ENCODE measurements around the gene DPEP2NB. TPM values are rescaled to one million over a fixed set of nuclear protein-coding genes. Genes with fewer than 3 reads are reported as not detected.

Gene DPEP2NB
- total and polyA plus RNA-seq, 3 donors from 2014 or later, result 2.4 to 4.1 (median 3.2) TPM

GRCh38 chr16:68055395-68055794, 39.7 kb upstream of the DPEP2NB start:
- H3K36me3 ChIP-seq (ENCODE audit: low read depth, missing control alignments), result no peaks in the 10 kb centered on the region

GRCh38 chr16:68049449-68049848, 33.7 kb upstream of the DPEP2NB start:
- DNase-seq, result no peak
- Histone ChIP-seq H3K36me3 (ENCODE audit: low read depth, missing control alignments) (no peaks in the 10 kb centered on the region), H3K27me3 (no peaks in the 10 kb centered on the region), H3K4me3 (no peak overlapping the region), H3K27ac (no peak overlapping the region), H3K9me3 (no peaks in the 10 kb centered on the region), H3K4me1 (no peaks in the 10 kb centered on the region)
- TF ChIP-seq POLR2A (IDR thresholded peaks at IDR 0.05) (no peak), CTCF (IDR thresholded peaks at IDR 0.05) (no peak)
- intact Hi-C loops (cut with DNase I; ENCODE audit: low total_unique reads), result loop anchor here (10.0 kb wide), 1 partner anchor 135 kb away; no protein-coding TSS in a partner anchor
- WGBS, 2 donors, result 100% methylated on average over 2 of the region's 2 CpGs

More at GRCh38 chr16:68055395-68055794, 39.7 kb upstream of the DPEP2NB start:
- H3K4me3 ChIP-seq, result no peak overlapping the region
- H3K4me1 ChIP-seq, result no peaks in the 10 kb centered on the region
- 91 to 92% methylated on average over 3 of the region's 3 CpGs for WGBS, 2 donors
- DNase-seq, result no peak
- intact Hi-C loops (cut with DNase I; ENCODE audit: low total_unique reads), result no loop called here
- no peaks in the 10 kb centered on the region for H3K9me3 ChIP-seq
- H3K27me3 ChIP-seq, result no peaks in the 10 kb centered on the region
- TF ChIP-seq POLR2A (IDR thresholded peaks at IDR 0.05) (no peak), CTCF (IDR thresholded peaks at IDR 0.05) (no peak)
- H3K27ac ChIP-seq, result no peak overlapping the region

- no peaks in the 10 kb centered on the region for H3K9me3 ChIP-seq
- no peaks in the 10 kb centered on the region for H3K27me3 ChIP-seq
- WGBS, 2 donors, result 81 to 86% methylated on average over 2 of the region's 2 CpGs
- no peaks in the 10 kb centered on the region for H3K4me1 ChIP-seq
- intact Hi-C loops (cut with DNase I; ENCODE audit: low total_unique reads), result loop anchor here (10.0 kb wide), 1 partner anchor 133 kb away; no protein-coding TSS in a partner anchor
- no peak for DNase-seq
- no peak overlapping the region for H3K27ac ChIP-seq
- H3K4me3 ChIP-seq, result no peak overlapping the region
- no peaks in the 10 kb centered on the region for H3K36me3 ChIP-seq (ENCODE audit: low read depth, missing control alignments)
- TF ChIP-seq POLR2A (IDR thresholded peaks at IDR 0.05), result no peak
- no peak for TF ChIP-seq CTCF (IDR thresholded peaks at IDR 0.05)
These were observed 32.3 kb upstream of the DPEP2NB start for GRCh38 chr16:68047987-68048386.

GRCh38 chr16:68046106-68046505, 30.4 kb upstream of the DPEP2NB start:
- Histone ChIP-seq H3K27me3 (no peaks in the 10 kb centered on the region), H3K4me1 (no peaks in the 10 kb centered on the region), H3K9me3 (no peaks in the 10 kb centered on the region), H3K27ac (no peak overlapping the region), H3K4me3 (no peak overlapping the region), H3K36me3 (ENCODE audit: low read depth, missing control alignments) (no peaks in the 10 kb centered on the region)
- intact Hi-C loops (cut with DNase I; ENCODE audit: low total_unique reads), result loop anchor here (10.0 kb wide), 1 partner anchor 131 kb away; no protein-coding TSS in a partner anchor
- TF ChIP-seq POLR2A (IDR thresholded peaks at IDR 0.05) (no peak), CTCF (IDR thresholded peaks at IDR 0.05) (no peak)
- DNase-seq, result no peak
- WGBS, 2 donors, result 92 to 93% methylated on average over 7 of the region's 7 CpGs

GRCh38 chr16:68041783-68042182, 26.1 kb upstream of the DPEP2NB start:
- peaks cover 3% of the 10 kb centered on the region for H3K4me1 ChIP-seq
- no peaks in the 10 kb centered on the region for H3K9me3 ChIP-seq
- no peaks in the 10 kb centered on the region for H3K27me3 ChIP-seq
- TF ChIP-seq CTCF (IDR thresholded peaks at IDR 0.05) (no peak), POLR2A (IDR thresholded peaks at IDR 0.05) (no peak)
- intact Hi-C loops (cut with DNase I; ENCODE audit: low total_unique reads), result loop anchor here (10.0 kb wide), 1 partner anchor 127 kb away; no protein-coding TSS in a partner anchor
- no peak overlapping the region for H3K27ac ChIP-seq
- no peak for DNase-seq
- no peaks in the 10 kb centered on the region for H3K36me3 ChIP-seq (ENCODE audit: low read depth, missing control alignments)
- WGBS, 2 donors, result 82 to 84% methylated on average over 2 of the region's 2 CpGs
- no peak overlapping the region for H3K4me3 ChIP-seq
